ENCODE measurements around the gene IGLL5.
"Not testable (repeated sequence)": the region's sequence is repeated elsewhere in the genome, so short reads cannot be mapped to it uniquely, and the experiment has no call there.

GRCh38 chr22:22922092-22922953, 34.7 kb downstream of the IGLL5 start:
- TF ChIP-seq CTCF, POLR2A, POLR2AphosphoS5, EP300 (IDR thresholded peaks at IDR 0.05): not testable (repeated sequence)
